Naive B cell (primary cell): ENCODE measurements around the gene ERC2. TPM values are rescaled to one million over a fixed set of nuclear protein-coding genes. Genes with fewer than 3 reads are reported as not detected.
A peak's percentile ranks its signal among the peaks of the same experiment; 100 is the strongest.

Experiments
- ATAC-seq, 2 donors: fragments of 150-1000 bp; cut with Tn5 transposase; 2 replicates each; pipeline ENCODE4 v1.10.0; 2021; ENCODE audit warnings: low read depth in 2 of 2, mild to moderate bottlenecking in 2 of 2, moderate library complexity in 2 of 2
- DNase-seq: peaks from one replicate; pipeline ENCODE4 v3.0.0; 2022
- H3K27ac Mint-ChIP-seq, 6 donors: one replicate each; pipeline ENCODE4 v1.8.0; 2020 to 2022; ENCODE audit warnings: mild to moderate bottlenecking in 6 of 6, mixed read lengths in 6 of 6, moderate library complexity in 5 of 6, inconsistent platforms in 2 of 6
- H3K27me3 Mint-ChIP-seq, 3 donors: one replicate each; pipeline ENCODE4 v1.8.0; 2021 to 2022; ENCODE audit warnings: mixed read lengths in 3 of 3, mild to moderate bottlenecking in 1 of 3
- H3K36me3 Mint-ChIP-seq, 2 donors: one replicate each; pipeline ENCODE4 v1.8.0; 2020 to 2022; ENCODE audit warnings: mixed read lengths in 2 of 2, inconsistent platforms in 1 of 2, mild to moderate bottlenecking in 1 of 2
- H3K4me1 Mint-ChIP-seq, 3 donors: one replicate each; pipeline ENCODE4 v1.8.0; 2020 to 2022; ENCODE audit warnings: mixed read lengths in 3 of 3, inconsistent platforms in 1 of 3, mild to moderate bottlenecking in 1 of 3, moderate library complexity in 1 of 3
- H3K4me3 Mint-ChIP-seq, 8 donors: one replicate each; pipeline ENCODE4 v1.8.0; 2020 to 2022; ENCODE audit warnings: mild to moderate bottlenecking in 8 of 8, mixed read lengths in 8 of 8, moderate library complexity in 8 of 8, inconsistent platforms in 2 of 8
- H3K9me3 Mint-ChIP-seq, 7 donors: one replicate each; pipeline ENCODE4 v1.8.0; 2020 to 2022; ENCODE audit warnings: mixed read lengths in 7 of 7, mild to moderate bottlenecking in 5 of 7, inconsistent platforms in 2 of 7, moderate library complexity in 1 of 7
- polyA plus RNA-seq, 6 donors: library from polyadenylated mRNA; unstranded; fragments of 300-500 nt; fragmentation: Illumina TruSeq; gene quantifications; one replicate each; pipeline ENCODE4 v1.2.3, GENCODE V29; 2021; ENCODE audit warnings: low read depth in 6 of 6

The ERC2 gene
- polyA plus RNA-seq, 6 donors from 2014 or later, result not detected

DNA sequence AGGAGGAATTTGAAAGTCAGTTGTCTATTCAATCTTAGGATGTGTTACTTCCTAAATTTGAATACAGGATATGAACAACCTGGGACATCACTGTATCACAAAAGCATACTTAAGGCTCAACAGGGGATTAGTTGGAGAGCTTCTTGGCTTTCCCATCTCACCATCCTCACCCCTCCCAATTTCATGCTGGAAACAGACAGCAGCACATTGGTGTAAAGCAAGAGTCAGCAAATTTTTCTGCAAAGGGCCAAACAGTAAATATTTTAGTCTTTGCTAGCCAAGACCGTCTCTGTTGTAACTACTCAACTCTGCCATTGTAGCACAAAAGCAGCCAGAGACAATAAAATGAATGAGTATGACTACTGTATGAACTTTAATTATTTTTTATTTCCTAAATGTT is 94.9 kb downstream of the ERC2 start:
- ATAC-seq (no peak), DNase-seq (no peak)
- Mint-ChIP-seq H3K27ac (no peak overlapping the region), H3K4me1 (no peaks in the 10 kb centered on the region), H3K9me3 (peaks cover 2 to 30% (median 9%) of the 10 kb centered on the region in 7 donors), H3K36me3 (no peaks in the 10 kb centered on the region), H3K4me3 (no peak overlapping the region), H3K27me3 (peaks cover 4 to 7% (median 6%) of the 10 kb centered on the region in 3 donors)

DNA sequence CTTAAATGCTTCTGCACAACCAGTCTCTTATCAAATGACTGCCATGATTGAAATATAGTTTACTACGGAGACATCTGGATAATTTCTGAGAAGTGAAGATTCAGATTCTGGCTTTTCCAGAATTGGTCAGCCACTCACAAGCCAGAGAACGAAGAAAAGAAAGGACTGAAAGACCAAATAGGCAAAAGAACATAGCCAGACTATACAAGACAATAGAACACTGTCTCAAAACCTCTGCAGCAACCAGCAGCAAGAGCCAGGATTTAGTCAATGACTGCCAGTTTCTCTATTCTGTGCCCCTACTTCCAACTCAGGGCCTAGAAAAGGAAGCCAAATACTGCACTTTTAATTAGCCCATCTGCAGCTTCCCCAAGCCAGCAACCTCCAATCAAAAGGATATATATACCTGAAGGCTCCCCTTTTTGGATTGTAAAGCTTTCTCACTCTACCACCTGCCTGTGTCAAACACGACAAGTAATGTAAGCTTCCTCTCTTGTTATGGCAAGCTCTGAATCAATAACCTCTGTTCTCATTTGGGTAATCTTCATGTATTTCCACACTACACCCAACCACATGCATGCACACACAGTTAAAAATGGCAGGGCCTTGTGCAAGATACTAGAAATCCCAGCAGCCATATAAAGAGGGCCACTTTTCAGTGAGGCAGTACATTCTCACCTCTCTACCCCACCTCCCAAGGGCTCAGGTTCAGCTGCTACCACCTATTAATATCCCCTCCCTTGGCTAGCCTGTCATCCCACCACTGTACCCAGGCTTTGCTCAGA is 97.1 kb downstream of the ERC2 start:
- Mint-ChIP-seq H3K4me1 (no peaks in the 10 kb centered on the region), H3K4me3 (no peak overlapping the region), H3K27me3 (peaks cover 4 to 7% (median 6%) of the 10 kb centered on the region in 3 donors), H3K36me3 (no peaks in the 10 kb centered on the region), H3K27ac (peak overlapping the region in 1 of 6 donors; percentile 16), H3K9me3 (peaks cover 0 to 18% (median 8%) of the 10 kb centered on the region in 7 donors)
- DNase-seq, result no peak
- ATAC-seq, result no peak

GRCh38 chr3:56369914-56370313 is 98.4 kb downstream of the ERC2 start:
- DNase-seq (no peak), ATAC-seq (no peak)
- Mint-ChIP-seq H3K9me3 (peaks cover 0 to 6% (median 1%) of the 10 kb centered on the region in 7 donors), H3K27ac (no peak overlapping the region), H3K27me3 (peaks cover 4 to 7% (median 6%) of the 10 kb centered on the region in 3 donors), H3K36me3 (no peaks in the 10 kb centered on the region), H3K4me1 (no peaks in the 10 kb centered on the region), H3K4me3 (no peak overlapping the region)

GRCh38 chr3:56368846-56369245 is 99.4 kb downstream of the ERC2 start:
- Mint-ChIP-seq H3K27ac (no peak overlapping the region), H3K36me3 (no peaks in the 10 kb centered on the region), H3K27me3 (peaks cover 4 to 7% (median 6%) of the 10 kb centered on the region in 3 donors), H3K9me3 (no peaks in the 10 kb centered on the region), H3K4me3 (no peak overlapping the region), H3K4me1 (no peaks in the 10 kb centered on the region)
- DNase-seq, result no peak
- no peak for ATAC-seq

DNA sequence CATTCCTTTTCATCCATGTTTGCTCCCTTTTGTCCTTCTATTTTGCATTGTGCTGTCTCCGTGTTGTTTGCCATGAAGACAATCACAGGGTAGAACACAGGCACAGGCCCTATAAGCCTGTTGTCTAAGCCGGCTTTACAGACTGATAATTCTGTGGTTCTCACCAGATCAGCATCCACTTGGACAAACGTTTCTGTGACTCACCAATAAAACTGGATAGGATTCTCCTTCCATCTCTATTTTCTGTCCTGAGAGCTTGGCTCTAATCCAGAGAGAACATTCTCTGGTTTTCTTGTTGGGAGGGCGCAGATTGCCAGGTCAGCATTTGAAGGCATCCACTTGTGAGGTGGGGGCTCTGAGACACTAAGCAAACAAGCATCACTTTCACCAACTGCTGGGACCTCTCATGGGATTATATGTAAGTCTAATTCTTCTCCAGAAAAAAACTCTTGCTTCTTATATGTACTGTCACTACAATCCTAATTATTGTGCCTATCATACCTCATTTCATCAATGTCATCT is 101.6 kb downstream of the ERC2 start:
- H3K36me3 Mint-ChIP-seq, result no peaks in the 10 kb centered on the region
- DNase-seq (no peak), ATAC-seq (no peak)
- H3K4me1 Mint-ChIP-seq, result no peaks in the 10 kb centered on the region
- H3K9me3 Mint-ChIP-seq, result no peaks in the 10 kb centered on the region
- peaks cover 0 to 12% (median 5%) of the 10 kb centered on the region in 3 donors for H3K27me3 Mint-ChIP-seq
- no peak overlapping the region for H3K4me3 Mint-ChIP-seq
- no peak overlapping the region for H3K27ac Mint-ChIP-seq

DNA sequence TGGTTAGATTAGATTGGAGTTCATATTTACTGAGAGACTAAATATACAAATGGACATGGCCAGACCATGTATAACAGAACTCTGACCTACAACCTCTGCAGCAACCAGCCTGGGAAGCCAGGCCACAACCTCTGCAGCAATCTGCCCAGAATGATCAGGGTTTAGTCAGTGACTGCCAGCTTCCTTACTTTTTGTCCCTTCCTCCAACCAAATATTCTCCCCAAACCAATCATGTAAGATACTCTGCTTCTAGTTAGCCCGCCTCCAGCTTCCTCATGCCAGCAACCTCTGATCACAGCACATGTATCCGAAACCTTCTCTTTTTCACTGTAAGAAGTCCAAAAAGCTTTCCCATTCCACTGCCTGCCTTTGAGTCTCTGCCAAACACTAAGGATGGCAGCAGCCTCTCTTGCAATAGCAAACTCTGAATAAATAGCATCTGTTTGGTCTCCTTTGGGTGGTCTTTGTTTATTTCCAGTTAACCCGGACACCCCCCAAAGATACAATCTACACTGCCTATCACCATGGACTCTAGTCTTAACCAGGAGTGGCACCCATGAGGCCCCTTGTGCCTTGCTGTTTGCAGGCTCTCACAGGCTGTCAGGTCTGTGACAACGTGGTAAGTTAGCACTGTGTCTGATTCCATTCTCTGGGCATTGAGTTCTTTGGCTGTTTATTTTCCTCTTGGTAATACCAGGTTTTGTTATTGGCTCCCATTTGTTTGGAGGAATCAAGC is 102.2 kb downstream of the ERC2 start:
- ATAC-seq, result no peak
- H3K4me1 Mint-ChIP-seq, result no peaks in the 10 kb centered on the region
- no peak for DNase-seq
- H3K27ac Mint-ChIP-seq, result no peak overlapping the region
- peaks cover 3 to 16% (median 3%) of the 10 kb centered on the region in 3 donors for H3K27me3 Mint-ChIP-seq
- H3K36me3 Mint-ChIP-seq, result no peaks in the 10 kb centered on the region
- H3K9me3 Mint-ChIP-seq, result peaks cover 0 to 2% (median 0%) of the 10 kb centered on the region in 7 donors
- no peak overlapping the region for H3K4me3 Mint-ChIP-seq

DNA sequence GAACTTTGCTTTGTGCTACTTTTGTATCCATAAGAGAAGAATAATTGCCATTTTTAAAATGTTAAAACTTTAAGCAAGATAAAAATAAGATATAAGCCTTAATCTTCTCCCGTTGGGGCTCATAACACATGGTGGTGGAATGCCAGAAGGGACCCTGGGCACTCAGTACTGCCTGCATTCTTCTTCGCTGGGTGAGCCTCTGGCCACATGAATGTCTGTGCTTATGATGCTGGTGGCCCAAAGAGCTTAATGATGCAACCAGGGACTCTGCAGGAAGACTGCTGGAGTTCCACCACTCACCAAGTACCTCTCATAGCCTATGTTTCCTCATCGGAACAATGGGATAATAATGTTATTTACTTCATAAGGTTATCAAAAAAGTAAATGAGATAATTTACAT is 103.6 kb downstream of the ERC2 start:
- Mint-ChIP-seq H3K4me3 (no peak overlapping the region), H3K27me3 (peaks cover 5 to 21% (median 7%) of the 10 kb centered on the region in 3 donors), H3K36me3 (no peaks in the 10 kb centered on the region), H3K27ac (no peak overlapping the region), H3K9me3 (peaks cover 0 to 4% (median 0%) of the 10 kb centered on the region in 7 donors), H3K4me1 (no peaks in the 10 kb centered on the region)
- ATAC-seq (no peak), DNase-seq (no peak)

GRCh38 chr3:56363720-56364119 is 104.5 kb downstream of the ERC2 start:
- DNase-seq (no peak), ATAC-seq (no peak)
- Mint-ChIP-seq H3K9me3 (peaks cover 0 to 4% (median 0%) of the 10 kb centered on the region in 7 donors), H3K4me1 (no peaks in the 10 kb centered on the region), H3K27ac (no peak overlapping the region), H3K36me3 (no peaks in the 10 kb centered on the region), H3K27me3 (peaks cover 5 to 21% (median 7%) of the 10 kb centered on the region in 3 donors), H3K4me3 (no peak overlapping the region)

DNA sequence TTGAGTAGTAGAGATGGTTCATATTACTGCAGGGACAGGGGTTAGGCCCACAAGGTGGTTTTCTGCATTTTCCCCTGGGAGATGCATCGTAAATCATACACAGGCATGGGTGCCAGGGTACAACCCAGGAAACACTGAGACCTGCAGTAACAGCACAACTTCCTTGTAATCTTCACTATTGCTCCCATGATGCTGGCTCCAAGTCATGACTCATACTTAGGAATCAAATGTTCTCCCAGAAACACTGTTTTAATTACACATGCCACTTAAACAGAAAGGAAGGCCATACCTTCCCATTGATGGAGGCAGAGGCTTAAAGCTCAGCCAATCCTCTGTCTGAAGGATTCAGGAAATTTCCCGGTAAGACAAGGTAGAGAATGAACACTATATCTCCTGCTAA is 106.5 kb downstream of the ERC2 start:
- no peak overlapping the region for H3K4me3 Mint-ChIP-seq

GRCh38 chr3:56357266-56357665 is 111.0 kb downstream of the ERC2 start:
- Mint-ChIP-seq H3K9me3 (peaks cover 0 to 5% (median 2%) of the 10 kb centered on the region in 7 donors), H3K27me3 (peaks cover 5 to 21% (median 7%) of the 10 kb centered on the region in 3 donors), H3K27ac (no peak overlapping the region), H3K36me3 (no peaks in the 10 kb centered on the region), H3K4me1 (no peaks in the 10 kb centered on the region), H3K4me3 (no peak overlapping the region)
- ATAC-seq, result no peak
- DNase-seq, result no peak

More for the DNA sequence above, 106.5 kb downstream of the ERC2 start:
- Mint-ChIP-seq H3K36me3 (no peaks in the 10 kb centered on the region), H3K9me3 (peaks cover 0 to 4% (median 0%) of the 10 kb centered on the region in 7 donors), H3K27ac (no peak overlapping the region), H3K4me1 (no peaks in the 10 kb centered on the region), H3K27me3 (peaks cover 5 to 21% (median 7%) of the 10 kb centered on the region in 3 donors)
- no peak for ATAC-seq
- no peak for DNase-seq

DNA sequence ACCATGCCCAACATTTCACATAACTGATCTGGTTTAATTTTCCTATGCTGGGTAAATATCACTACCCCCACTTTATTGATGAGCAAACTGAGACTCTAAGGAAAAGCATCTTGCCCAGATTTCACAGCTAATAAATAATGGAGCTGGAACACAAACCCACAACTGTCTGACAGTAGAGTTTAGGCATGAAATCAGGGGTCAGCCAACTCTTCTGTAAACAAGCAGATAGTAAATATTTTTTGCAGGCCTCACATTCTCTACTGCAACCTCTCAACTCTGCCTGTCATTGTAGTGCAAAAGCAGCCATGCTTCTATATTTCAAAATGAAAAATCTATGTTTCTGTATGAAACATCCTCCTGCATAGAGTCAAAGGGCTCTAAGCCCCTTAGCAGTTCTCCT is 111.5 kb downstream of the ERC2 start:
- DNase-seq (no peak), ATAC-seq (no peak)
- no peak overlapping the region for H3K27ac Mint-ChIP-seq
- H3K27me3 Mint-ChIP-seq, result peaks cover 5 to 16% (median 7%) of the 10 kb centered on the region in 3 donors
- no peak overlapping the region for H3K4me3 Mint-ChIP-seq
- no peaks in the 10 kb centered on the region for H3K36me3 Mint-ChIP-seq
- no peaks in the 10 kb centered on the region for H3K4me1 Mint-ChIP-seq
- peaks cover 0 to 5% (median 2%) of the 10 kb centered on the region in 7 donors for H3K9me3 Mint-ChIP-seq

GRCh38 chr3:56355570-56356185 is 112.6 kb downstream of the ERC2 start:
- Mint-ChIP-seq H3K4me3 (no peak overlapping the region), H3K4me1 (no peaks in the 10 kb centered on the region), H3K27me3 (peaks cover 0 to 7% (median 5%) of the 10 kb centered on the region in 3 donors), H3K9me3 (peaks cover 0 to 5% (median 0%) of the 10 kb centered on the region in 7 donors), H3K36me3 (no peaks in the 10 kb centered on the region), H3K27ac (no peak overlapping the region)
- ATAC-seq (no peak), DNase-seq (no peak)

DNA sequence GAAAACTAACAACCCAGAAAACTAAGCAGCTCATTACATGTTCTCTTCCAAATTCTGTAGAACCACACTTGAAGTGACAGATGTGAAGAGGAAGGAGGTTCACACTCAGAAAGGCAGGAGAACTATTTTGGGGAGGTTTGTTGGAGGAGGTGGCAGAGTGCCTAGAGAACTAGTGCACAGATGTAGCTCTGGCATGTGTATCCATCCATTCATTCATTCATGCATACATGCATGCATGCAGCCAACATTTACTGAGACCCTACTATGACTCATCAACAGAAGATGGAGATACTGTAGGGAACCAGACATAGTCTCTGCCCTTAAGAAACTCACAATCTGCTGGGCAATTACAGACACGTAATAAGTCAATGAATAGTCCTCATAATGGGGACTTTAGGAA is 116.7 kb downstream of the ERC2 start:
- Mint-ChIP-seq H3K36me3 (no peaks in the 10 kb centered on the region), H3K9me3 (peaks cover 0 to 5% (median 0%) of the 10 kb centered on the region in 7 donors), H3K27ac (no peak overlapping the region), H3K27me3 (peaks cover 0 to 14% (median 6%) of the 10 kb centered on the region in 3 donors), H3K4me3 (no peak overlapping the region), H3K4me1 (no peaks in the 10 kb centered on the region)
- no peak for DNase-seq
- no peak for ATAC-seq
